Measurements from ENCODE around the gene GZF1.

DNA sequence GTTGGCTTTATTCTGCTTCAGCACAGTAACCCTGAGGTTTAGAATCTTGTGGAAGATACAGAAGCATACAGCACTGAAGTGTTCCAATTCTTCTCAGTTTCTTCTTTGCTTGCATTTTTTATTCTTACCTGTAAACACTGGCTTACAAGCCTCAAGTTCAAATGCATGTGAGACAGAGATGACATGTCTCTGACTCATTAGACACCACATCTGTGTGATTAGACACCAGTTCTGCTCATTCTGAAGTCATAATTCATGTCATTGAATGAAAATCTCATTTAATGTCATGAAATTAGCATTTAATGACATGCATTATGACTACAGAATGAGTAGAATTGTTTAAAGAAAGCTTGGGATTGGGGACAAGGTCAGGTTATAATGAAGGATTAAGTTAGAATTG, 5.8 kb downstream of the GZF1 start:
- TF ChIP-seq SMC3 (IDR thresholded peaks at IDR 0.05; ENCODE audit: low read depth, low read length) (no peak), NRF1 (IDR thresholded peaks at IDR 0.05; ENCODE audit: low read depth, low read length) (no peak), MXI1 (IDR thresholded peaks at IDR 0.05; ENCODE audit: low read depth, low read length) (no peak), POLR2AphosphoS5 (IDR thresholded peaks at IDR 0.05; ENCODE audit: low read depth, low read length) (no peak), TCF12 (IDR thresholded peaks at IDR 0.05) (no peak), TEAD4 (IDR thresholded peaks at IDR 0.05; ENCODE audit: borderline replicate concordance, insufficient read depth) (no peak)
- TF ChIP-seq, protein P1, sequence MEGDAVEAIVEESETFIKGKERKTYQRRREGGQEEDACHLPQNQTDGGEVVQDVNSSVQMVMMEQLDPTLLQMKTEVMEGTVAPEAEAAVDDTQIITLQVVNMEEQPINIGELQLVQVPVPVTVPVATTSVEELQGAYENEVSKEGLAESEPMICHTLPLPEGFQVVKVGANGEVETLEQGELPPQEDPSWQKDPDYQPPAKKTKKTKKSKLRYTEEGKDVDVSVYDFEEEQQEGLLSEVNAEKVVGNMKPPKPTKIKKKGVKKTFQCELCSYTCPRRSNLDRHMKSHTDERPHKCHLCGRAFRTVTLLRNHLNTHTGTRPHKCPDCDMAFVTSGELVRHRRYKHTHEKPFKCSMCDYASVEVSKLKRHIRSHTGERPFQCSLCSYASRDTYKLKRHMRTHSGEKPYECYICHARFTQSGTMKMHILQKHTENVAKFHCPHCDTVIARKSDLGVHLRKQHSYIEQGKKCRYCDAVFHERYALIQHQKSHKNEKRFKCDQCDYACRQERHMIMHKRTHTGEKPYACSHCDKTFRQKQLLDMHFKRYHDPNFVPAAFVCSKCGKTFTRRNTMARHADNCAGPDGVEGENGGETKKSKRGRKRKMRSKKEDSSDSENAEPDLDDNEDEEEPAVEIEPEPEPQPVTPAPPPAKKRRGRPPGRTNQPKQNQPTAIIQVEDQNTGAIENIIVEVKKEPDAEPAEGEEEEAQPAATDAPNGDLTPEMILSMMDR (IDR thresholded peaks at IDR 0.05) = no peak
- TF ChIP-seq, protein P2, sequence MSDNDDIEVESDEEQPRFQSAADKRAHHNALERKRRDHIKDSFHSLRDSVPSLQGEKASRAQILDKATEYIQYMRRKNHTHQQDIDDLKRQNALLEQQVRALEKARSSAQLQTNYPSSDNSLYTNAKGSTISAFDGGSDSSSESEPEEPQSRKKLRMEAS (IDR thresholded peaks at IDR 0.05; ENCODE audit: low read depth) = no peak

All from SK-N-SH (cell line).